DND-41 (cell line): Measurements from ENCODE around the gene SPTA1.

Source experiments
- ATAC-seq: fragments of 200-7000 bp; cut with Tn5 transposase; 3 replicates; pipeline ENCODE4 v1.9.1; 2021; ENCODE audit warnings: low read depth; ENCODE audit not compliant: insufficient read depth
- DNase-seq: peaks from one replicate; pipeline ENCODE4 v3.0.0-alpha.2; 2020
- H2AFZ ChIP-seq: 2 replicates; pipeline ENCODE4 v1.6.0; 2012; ENCODE audit warnings: low read depth, low read length
- H3K27ac ChIP-seq: 2 replicates; pipeline ENCODE4 v1.5.1; 2012; ENCODE audit warnings: low read length, inconsistent platforms
- H3K27me3 ChIP-seq: fragments of 200-600 bp; sonication (generic); 2 replicates; pipeline ENCODE4 v1.6.0; 2012; ENCODE audit warnings: low read length, mild to moderate bottlenecking, inconsistent platforms; ENCODE audit not compliant: insufficient read depth, poor library complexity
- H3K36me3 ChIP-seq: 2 replicates; pipeline ENCODE4 v1.5.1; 2012; ENCODE audit warnings: low read length, inconsistent platforms; ENCODE audit not compliant: insufficient read depth
- H3K4me1 ChIP-seq: 2 replicates; pipeline ENCODE4 v1.5.1; 2012; ENCODE audit warnings: mild to moderate bottlenecking, low read length; ENCODE audit not compliant: insufficient read depth
- H3K4me2 ChIP-seq: 2 replicates; pipeline ENCODE4 v1.6.0; 2012; ENCODE audit warnings: mild to moderate bottlenecking, moderate library complexity, low read length, inconsistent platforms; ENCODE audit not compliant: insufficient read depth
- H3K4me3 ChIP-seq, 2 experiments: fragments of 200-600 bp in 1 of 2; shearing (Covaris generic) in 1 of 2; 2 replicates each; pipeline ENCODE4 v1.5.1; 2012 to 2016; ENCODE audit warnings: inconsistent platforms in 2 of 2, low read length in 2 of 2, mild to moderate bottlenecking in 2 of 2, low read depth in 1 of 2, moderate library complexity in 1 of 2
- H3K79me2 ChIP-seq: 2 replicates; pipeline ENCODE4 v1.6.0; 2012; ENCODE audit warnings: low read length, inconsistent platforms; ENCODE audit not compliant: insufficient read depth
- H3K9ac ChIP-seq: 2 replicates; pipeline ENCODE4 v1.6.0; 2012; ENCODE audit warnings: low read depth, mild to moderate bottlenecking, inconsistent platforms, low read length, moderate library complexity
- H3K9me3 ChIP-seq: 2 replicates; pipeline ENCODE4 v1.5.1; 2012; ENCODE audit warnings: low read length, moderate library complexity, mild to moderate bottlenecking, inconsistent platforms; ENCODE audit not compliant: insufficient read depth, severe bottlenecking
- H4K20me1 ChIP-seq: 2 replicates; pipeline ENCODE4 v1.6.0; 2012; ENCODE audit warnings: low read length; ENCODE audit not compliant: insufficient read depth
- CTCF ChIP-seq: IDR thresholded peaks from 2 replicates; pipeline ENCODE4 v1.5.1; 2012; ENCODE audit warnings: borderline replicate concordance, low read length, moderate library complexity, mild to moderate bottlenecking; ENCODE audit not compliant: poor library complexity, severe bottlenecking; ENCODE audit errors: extremely low read depth
- EZH2 ChIP-seq: IDR thresholded peaks from 3 replicates; pipeline ENCODE4 v1.6.1; 2012; ENCODE audit warnings: borderline replicate concordance, low read depth, mild to moderate bottlenecking, moderate library complexity, low read length, inconsistent platforms; ENCODE audit not compliant: severe bottlenecking

SPTA1 gene

GRCh38 chr1:158638146-158638545, 48.4 kb downstream of the SPTA1 start:
- H3K27me3 ChIP-seq, result peaks cover 4% of the 10 kb centered on the region
- no peaks in the 10 kb centered on the region for H3K79me2 ChIP-seq
- no peaks in the 10 kb centered on the region for H3K4me1 ChIP-seq
- no peaks in the 10 kb centered on the region for H3K36me3 ChIP-seq
- H2AFZ ChIP-seq, result no peak overlapping the region
- ATAC-seq, result no peak
- no peak overlapping the region for H3K27ac ChIP-seq
- H3K4me3 ChIP-seq, result no peak overlapping the region
- no peaks in the 10 kb centered on the region for H3K9me3 ChIP-seq
- H3K9ac ChIP-seq, result no peak overlapping the region
- TF ChIP-seq CTCF (no peak), EZH2 (no peak)
- no peaks in the 10 kb centered on the region for H4K20me1 ChIP-seq
- DNase-seq, result no peak
- H3K4me2 ChIP-seq, result no peak overlapping the region

GRCh38 chr1:158613764-158614163, 72.8 kb downstream of the SPTA1 start:
- H4K20me1 ChIP-seq, result no peaks in the 10 kb centered on the region
- peaks cover 15% of the 10 kb centered on the region for H3K27me3 ChIP-seq
- no peaks in the 10 kb centered on the region for H3K79me2 ChIP-seq
- H3K9ac ChIP-seq, result no peak overlapping the region
- no peak for DNase-seq
- ATAC-seq, result no peak
- H2AFZ ChIP-seq, result no peak overlapping the region
- no peak overlapping the region for H3K27ac ChIP-seq
- no peak for TF ChIP-seq EZH2
- H3K36me3 ChIP-seq, result no peaks in the 10 kb centered on the region
- no peaks in the 10 kb centered on the region for H3K4me1 ChIP-seq
- no peak overlapping the region for H3K4me2 ChIP-seq
- no peaks in the 10 kb centered on the region for H3K9me3 ChIP-seq
- H3K4me3 ChIP-seq, result no peak overlapping the region

GRCh38 chr1:158611916-158612315, 74.6 kb downstream of the SPTA1 start:
- Histone ChIP-seq H3K27ac (no peak overlapping the region), H3K9me3 (no peaks in the 10 kb centered on the region), H4K20me1 (no peaks in the 10 kb centered on the region), H3K4me1 (no peaks in the 10 kb centered on the region), H3K4me2 (no peak overlapping the region), H3K79me2 (no peaks in the 10 kb centered on the region), H3K4me3 (no peak overlapping the region), H2AFZ (no peak overlapping the region), H3K27me3 (peaks cover 11% of the 10 kb centered on the region), H3K9ac (no peak overlapping the region), H3K36me3 (no peaks in the 10 kb centered on the region)
- TF ChIP-seq CTCF, result no peak
- no peak for TF ChIP-seq EZH2
- ATAC-seq (no peak), DNase-seq (no peak)

GRCh38 chr1:158607296-158607695, 79.2 kb downstream of the SPTA1 start:
- Histone ChIP-seq H3K36me3 (no peaks in the 10 kb centered on the region), H3K9me3 (no peaks in the 10 kb centered on the region), H2AFZ (no peak overlapping the region), H3K4me2 (no peak overlapping the region), H3K79me2 (no peaks in the 10 kb centered on the region), H4K20me1 (no peaks in the 10 kb centered on the region), H3K9ac (no peak overlapping the region), H3K4me1 (no peaks in the 10 kb centered on the region), H3K27me3 (peaks cover 13% of the 10 kb centered on the region), H3K27ac (no peak overlapping the region), H3K4me3 (no peak overlapping the region)
- DNase-seq, result no peak
- TF ChIP-seq EZH2 (no peak), CTCF (no peak)
- no peak for ATAC-seq
